ENCODE results near the gene GSTM1.

GSTM1 gene

DNA sequence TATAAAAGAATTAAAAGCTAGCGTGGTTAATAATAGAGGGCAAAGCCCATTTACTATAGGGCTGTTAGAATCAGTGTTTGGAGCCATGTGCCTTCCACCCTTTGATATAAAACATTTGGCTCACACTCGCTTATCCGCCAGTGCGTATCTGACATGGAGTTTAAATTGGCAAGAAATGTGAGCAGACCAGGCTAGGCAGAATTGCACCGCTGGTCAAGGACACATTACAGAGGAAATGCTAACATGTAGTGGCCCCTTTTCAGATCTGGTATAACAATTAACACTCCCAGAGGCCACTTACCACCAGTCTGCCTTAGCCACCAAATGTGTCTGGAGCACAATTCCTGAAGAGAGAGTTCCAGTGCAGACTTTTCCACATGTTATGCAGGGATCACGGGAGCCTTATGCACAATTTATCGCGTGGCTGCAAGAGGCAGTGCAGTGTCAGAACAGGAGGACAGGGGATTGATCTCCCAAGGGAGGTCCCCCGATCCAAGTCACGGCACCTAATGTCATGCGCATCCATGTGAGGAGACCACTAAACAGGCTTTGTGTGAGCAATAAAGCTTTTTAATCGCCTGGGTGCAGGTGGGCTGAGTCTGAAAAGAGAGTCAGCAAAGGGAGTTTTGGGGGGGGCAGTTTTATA is 39.2 kb downstream of the GSTM1 start:
- H3K27me3 ChIP-seq (ENCODE audit: insufficient read depth, low read length), result no peaks in the 10 kb centered on the region
- H3K79me2 ChIP-seq (ENCODE audit: control insufficient read depth, insufficient read depth, low read length, unreplicated experiment), result no peaks in the 10 kb centered on the region
- H3K4me3 ChIP-seq (ENCODE audit: low read depth, low read length), result no peak overlapping the region
- no peak overlapping the region for H2AFZ ChIP-seq (ENCODE audit: low read length, unreplicated experiment)
- no peaks in the 10 kb centered on the region for H3K4me1 ChIP-seq (ENCODE audit: control insufficient read depth, insufficient read depth, low read length, unreplicated experiment)
- no peaks in the 10 kb centered on the region for H3K36me3 ChIP-seq (ENCODE audit: insufficient read depth, low read length)
- no peak overlapping the region for H3K27ac ChIP-seq (ENCODE audit: low read depth, low read length)

DNA sequence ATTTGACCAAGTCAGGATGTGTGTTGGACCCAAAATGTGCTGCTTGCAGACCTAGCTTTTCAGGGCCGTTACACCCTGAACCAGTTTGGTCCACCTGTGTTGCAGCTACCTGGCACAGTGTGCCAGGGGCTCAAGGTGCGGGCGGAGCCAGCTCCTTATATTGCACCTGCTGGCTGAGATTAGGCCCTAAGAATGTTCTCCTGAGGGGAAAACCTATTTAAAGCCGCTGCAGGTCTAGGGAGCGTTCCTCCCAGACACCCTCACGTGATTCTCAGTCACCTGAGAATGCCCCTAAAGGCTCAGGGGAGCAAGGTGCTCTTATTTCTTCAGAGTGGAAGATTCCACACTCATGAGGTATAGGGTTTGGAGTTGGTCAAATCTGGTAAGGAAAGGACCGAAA is 41.3 kb downstream of the GSTM1 start:
- H3K4me1 ChIP-seq (ENCODE audit: control insufficient read depth, insufficient read depth, low read length, unreplicated experiment), result no peaks in the 10 kb centered on the region
- H2AFZ ChIP-seq (ENCODE audit: low read length, unreplicated experiment), result no peak overlapping the region
- H3K36me3 ChIP-seq (ENCODE audit: insufficient read depth, low read length), result 0 out of 2 replicates have a peak, but pooled peaks cover 3% of the 10 kb centered on the region
- H3K27me3 ChIP-seq (ENCODE audit: insufficient read depth, low read length), result no peaks in the 10 kb centered on the region
- H3K79me2 ChIP-seq (ENCODE audit: control insufficient read depth, insufficient read depth, low read length, unreplicated experiment), result no peaks in the 10 kb centered on the region
- no peak overlapping the region for H3K4me3 ChIP-seq (ENCODE audit: low read depth, low read length)
- no peak overlapping the region for H3K27ac ChIP-seq (ENCODE audit: low read depth, low read length)

DNA sequence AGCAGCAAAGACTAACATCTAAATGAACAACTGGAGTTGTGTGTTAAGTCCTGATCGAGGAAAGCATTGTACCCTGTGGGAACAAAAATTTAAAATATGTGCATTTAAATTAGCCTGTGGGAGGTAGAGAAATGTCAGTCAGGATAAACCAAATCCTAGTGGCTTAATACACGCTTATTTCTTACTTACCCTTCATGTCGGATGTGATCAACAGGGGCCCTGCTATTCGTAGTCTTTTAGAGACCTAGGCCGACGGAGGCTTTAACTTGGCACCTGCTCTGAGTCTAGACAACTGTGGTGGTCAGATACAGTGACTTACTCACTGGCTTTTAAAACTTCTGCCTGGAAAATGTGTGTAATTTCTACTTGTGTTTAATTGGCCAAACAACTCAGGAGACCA is 43.0 kb downstream of the GSTM1 start:
- H3K36me3 ChIP-seq (ENCODE audit: insufficient read depth, low read length), result 0 out of 2 replicates have a peak, but pooled peaks cover 6% of the 10 kb centered on the region
- H3K27me3 ChIP-seq (ENCODE audit: insufficient read depth, low read length), result no peaks in the 10 kb centered on the region
- no peak overlapping the region for H2AFZ ChIP-seq (ENCODE audit: low read length, unreplicated experiment)
- no peak overlapping the region for H3K27ac ChIP-seq (ENCODE audit: low read depth, low read length)
- no peak overlapping the region for H3K4me3 ChIP-seq (ENCODE audit: low read depth, low read length)
- no peaks in the 10 kb centered on the region for H3K79me2 ChIP-seq (ENCODE audit: control insufficient read depth, insufficient read depth, low read length, unreplicated experiment)
- no peaks in the 10 kb centered on the region for H3K4me1 ChIP-seq (ENCODE audit: control insufficient read depth, insufficient read depth, low read length, unreplicated experiment)

DNA sequence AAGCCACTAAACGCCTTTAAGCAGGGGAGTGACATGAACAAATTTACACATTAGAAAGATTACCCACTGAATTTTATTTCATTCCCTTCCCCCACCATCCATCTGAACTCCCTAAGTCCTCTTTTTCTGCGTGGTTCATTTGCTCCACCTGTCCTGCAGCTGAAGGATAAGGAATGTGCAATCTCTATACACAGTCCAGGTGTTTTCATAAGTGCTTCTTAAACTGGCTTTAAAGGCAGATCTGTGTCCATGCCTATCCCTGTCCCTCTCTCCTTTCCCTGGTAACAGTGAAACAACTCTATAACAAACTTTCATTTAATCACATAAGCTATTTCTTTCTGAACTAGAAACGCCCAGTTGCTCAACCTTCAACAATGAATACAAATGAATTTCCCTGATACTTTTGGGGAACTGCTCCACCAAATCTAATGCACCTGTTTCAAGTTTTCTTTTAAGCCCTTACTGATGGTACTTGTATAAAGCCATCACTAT is 44.8 kb downstream of the GSTM1 start:
- Histone ChIP-seq H3K4me3 (ENCODE audit: low read depth, low read length) (no peak overlapping the region), H3K27me3 (ENCODE audit: insufficient read depth, low read length) (no peaks in the 10 kb centered on the region), H2AFZ (ENCODE audit: low read length, unreplicated experiment) (no peak overlapping the region), H3K27ac (ENCODE audit: low read depth, low read length) (no peak overlapping the region), H3K36me3 (ENCODE audit: insufficient read depth, low read length) (peaks cover 15% of the 10 kb centered on the region; the same call in 1 of the 2 replicates), H3K79me2 (ENCODE audit: control insufficient read depth, insufficient read depth, low read length, unreplicated experiment) (no peaks in the 10 kb centered on the region), H3K4me1 (ENCODE audit: control insufficient read depth, insufficient read depth, low read length, unreplicated experiment) (no peaks in the 10 kb centered on the region)

DNA sequence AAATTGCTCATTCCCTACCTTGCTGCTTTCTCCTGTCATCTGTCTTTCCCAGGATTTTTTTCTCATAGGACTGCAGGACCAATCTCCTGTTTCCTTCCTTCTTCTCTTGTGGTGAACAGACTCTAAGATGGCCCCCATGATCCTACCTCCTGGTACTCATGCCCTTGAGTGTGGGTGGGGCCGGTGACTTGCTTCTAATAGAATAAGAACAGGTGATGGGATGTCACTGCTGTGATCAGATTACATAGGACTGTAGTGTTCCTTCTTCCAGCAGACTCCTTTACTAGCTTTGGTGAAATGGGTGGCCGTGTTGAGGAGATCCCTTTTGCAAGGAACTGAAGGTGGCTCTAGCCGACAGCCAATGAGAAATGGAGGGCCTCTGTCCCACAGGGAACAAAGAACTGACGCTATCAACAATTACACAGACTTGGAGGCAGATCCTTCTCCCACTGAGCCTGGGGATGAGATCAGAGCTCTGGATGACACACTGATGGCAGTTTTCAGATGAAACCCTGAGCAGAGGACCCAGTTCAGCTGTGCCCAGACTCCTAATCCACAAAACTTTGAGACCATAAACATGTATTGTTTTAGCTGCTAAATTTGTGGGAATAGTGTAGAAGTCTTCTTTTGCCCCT is 45.7 kb downstream of the GSTM1 start:
- Histone ChIP-seq H3K27ac (ENCODE audit: low read depth, low read length) (no peak overlapping the region), H3K4me3 (ENCODE audit: low read depth, low read length) (no peak overlapping the region), H2AFZ (ENCODE audit: low read length, unreplicated experiment) (no peak overlapping the region), H3K4me1 (ENCODE audit: control insufficient read depth, insufficient read depth, low read length, unreplicated experiment) (no peaks in the 10 kb centered on the region), H3K36me3 (ENCODE audit: insufficient read depth, low read length) (peaks cover 20% of the 10 kb centered on the region; the same call in 1 of the 2 replicates), H3K27me3 (ENCODE audit: insufficient read depth, low read length) (no peaks in the 10 kb centered on the region), H3K79me2 (ENCODE audit: control insufficient read depth, insufficient read depth, low read length, unreplicated experiment) (no peaks in the 10 kb centered on the region)

DNA sequence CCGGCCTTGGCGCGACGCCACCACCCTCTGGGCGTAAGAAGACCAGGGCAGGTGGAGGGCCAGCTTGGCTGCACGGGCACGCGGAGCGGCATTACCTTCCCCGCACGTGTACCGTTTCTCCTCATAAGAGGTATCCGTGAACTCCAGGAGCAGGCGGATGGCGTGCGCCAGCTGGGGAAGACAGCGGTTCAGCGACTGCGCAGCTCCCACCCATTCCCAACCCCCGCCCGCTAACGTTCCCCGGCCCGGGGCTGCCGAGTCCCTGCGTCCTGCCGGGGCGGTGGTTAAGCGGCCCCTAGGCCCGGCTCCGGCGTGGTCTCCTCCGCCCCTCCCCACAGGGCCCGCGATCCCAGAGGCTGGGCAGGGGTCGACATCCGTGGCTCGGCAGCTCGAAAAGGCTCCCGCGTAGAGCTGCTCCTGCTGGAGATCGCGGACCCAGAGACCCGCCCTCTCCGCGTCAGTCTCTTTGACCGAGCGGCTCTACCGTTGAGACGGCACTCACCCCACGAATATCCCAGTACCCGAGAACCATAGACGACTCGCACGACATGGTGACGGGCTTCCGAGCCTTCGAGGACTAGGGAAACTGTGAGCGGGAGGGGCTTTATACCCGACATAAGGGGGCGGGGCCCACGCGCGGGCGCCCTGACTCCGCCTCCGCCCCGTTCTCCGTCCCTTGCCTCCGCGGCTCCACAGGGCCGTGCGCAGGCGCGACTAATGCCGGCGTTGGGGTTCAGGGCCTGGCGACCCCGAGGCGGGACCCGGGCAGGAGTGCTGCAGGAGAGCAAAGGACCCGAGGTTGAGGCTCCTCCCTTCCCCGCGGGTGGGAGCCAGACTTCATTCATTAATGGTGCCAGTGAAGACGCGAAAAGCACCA is 52.4 kb downstream of the GSTM1 start:
- H3K4me3 ChIP-seq (ENCODE audit: low read depth, low read length), result peak overlapping the region; percentile 81
- H3K4me1 ChIP-seq (ENCODE audit: control insufficient read depth, insufficient read depth, low read length, unreplicated experiment), result peaks cover 5% of the 10 kb centered on the region
- H3K36me3 ChIP-seq (ENCODE audit: insufficient read depth, low read length), result peaks cover 14% of the 10 kb centered on the region; the same call in 1 of the 2 replicates
- H3K27ac ChIP-seq (ENCODE audit: low read depth, low read length), result peak overlapping the region; percentile 4; the same call in 1 of the 2 replicates
- no peaks in the 10 kb centered on the region for H3K79me2 ChIP-seq (ENCODE audit: control insufficient read depth, insufficient read depth, low read length, unreplicated experiment)
- 0 out of 2 replicates have a peak, but pooled peaks cover 3% of the 10 kb centered on the region for H3K27me3 ChIP-seq (ENCODE audit: insufficient read depth, low read length)
- H2AFZ ChIP-seq (ENCODE audit: low read length, unreplicated experiment), result peak overlapping the region; percentile 85

DNA sequence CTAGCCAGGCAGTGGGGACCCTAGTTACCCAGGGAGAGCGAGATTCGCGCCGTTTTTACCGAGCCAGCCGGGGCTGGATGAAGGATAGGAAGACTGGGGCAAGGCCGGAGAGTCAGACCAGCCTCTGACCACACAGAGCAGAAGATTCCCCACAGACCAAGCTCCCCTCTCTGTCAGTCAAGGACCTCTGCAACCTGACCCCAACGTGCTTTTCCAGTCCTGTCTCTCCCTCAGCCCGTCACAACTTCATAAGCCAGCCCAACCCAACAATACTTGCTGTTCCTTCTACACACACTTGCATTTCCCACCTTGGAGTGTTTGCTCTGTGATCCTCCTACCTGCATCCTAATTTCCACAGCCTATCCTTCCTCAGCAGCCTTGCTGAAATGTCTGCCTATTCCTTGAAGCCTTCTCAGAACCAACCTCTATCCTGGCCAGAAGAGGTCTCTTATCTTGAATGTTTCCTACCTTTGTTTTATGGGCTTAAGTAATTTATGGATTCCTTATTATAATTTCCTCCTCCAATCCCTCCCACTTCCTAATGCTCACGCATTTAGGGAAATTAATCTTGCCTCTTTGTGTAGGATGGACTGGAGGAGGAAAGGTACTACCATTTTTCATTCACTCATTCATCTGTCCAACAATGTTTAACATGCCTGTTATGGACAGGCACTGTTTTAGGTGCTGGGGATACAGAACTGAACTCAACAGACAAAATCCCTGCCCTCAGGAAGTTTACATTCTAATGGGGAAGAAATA is 53.2 kb downstream of the GSTM1 start, which contains the start of gene GSTM3:
Gene GSTM3, minus strand, starts transcription at position 424 of the 759 bp plus-strand sequence. CDS start 751 bp downstream, outside the sequence.
- Histone ChIP-seq H3K27ac (ENCODE audit: low read depth, low read length) (peak within 1 kb of the TSS; percentile 4; the same call in 1 of the 2 replicates), H3K36me3 (ENCODE audit: insufficient read depth, low read length) (peaks cover 14% of the 10 kb centered on the region; the same call in 1 of the 2 replicates), H3K4me3 (ENCODE audit: low read depth, low read length) (peak within 1 kb of the TSS; percentile 81), H3K79me2 (ENCODE audit: control insufficient read depth, insufficient read depth, low read length, unreplicated experiment) (no peaks in the 10 kb centered on the region), H3K27me3 (ENCODE audit: insufficient read depth, low read length) (0 out of 2 replicates have a peak, but pooled peaks cover 3% of the 10 kb centered on the region), H3K4me1 (ENCODE audit: control insufficient read depth, insufficient read depth, low read length, unreplicated experiment) (peaks cover 5% of the 10 kb centered on the region), H2AFZ (ENCODE audit: low read length, unreplicated experiment) (peak within 1 kb of the TSS; percentile 85)

Measured in ACC112 (cell line).